Lower leg skin (tissue), 4 donors: Measurements from ENCODE around the gene SYT5. TPM values are rescaled to one million over a fixed set of nuclear protein-coding genes. Genes with fewer than 3 reads are reported as not detected.
"Not testable (repeated sequence)": the region's sequence is repeated elsewhere in the genome, so short reads cannot be mapped to it uniquely, and the experiment has no call there.

ENCODE experiments used
- DNase-seq, 2 donors: peaks; one replicate each; pipeline ENCODE4 v3.0.0-alpha.2; 2019; ENCODE audit warnings: low spot score in 2 of 2
- H3K4me3 ChIP-seq: fragments of 200-600 bp; sonication (generic); 2 replicates; pipeline ENCODE4 v1.5.1; 2017; ENCODE audit warnings: mild to moderate bottlenecking, low read depth; ENCODE audit not compliant: poor library complexity, severe bottlenecking
- POLR2A ChIP-seq, 2 donors: fragments of 450-650 bp; IDR thresholded peaks; one replicate each; pipeline ENCODE4 v1.6.1; 2016 to 2017; ENCODE audit warnings: antibody characterized with exemption in 2 of 2, mild to moderate bottlenecking in 1 of 2, moderate library complexity in 1 of 2
- WGBS, 2 donors: methylation state at CpG; one replicate each; pipeline ENCODE4 v1.1.5; 2018; 5-methylcytosine and 5-hydroxymethylcytosine counted together
- intact Hi-C: fragments of 100-400 bp; cut with DNase I; formaldehyde crosslinking; loops from one replicate; pipeline ENCODE4 v1.15.0; 2023; ENCODE audit warnings: low total_unique reads
- total RNA-seq, 4 donors: library from RNA; depleted of rRNA; stranded (reverse); fragments of >200 nt; gene quantifications; one replicate each; pipeline ENCODE4 v1.1.0, GENCODE V29; 2016
- TF ChIP-seq, protein P1 (sequence below), 3 donors: fragments of 450-650 bp; IDR thresholded peaks; one replicate each; pipeline ENCODE4 v1.5.1; 2016; ENCODE audit warnings: antibody characterized with exemption in 3 of 3, mild to moderate bottlenecking in 3 of 3, moderate library complexity in 2 of 3

The SYT5 gene
- total RNA-seq, 4 donors from 2014 or later = 0.10 to 0.65 (median 0.26) TPM; not detected in 1

- no peak for TF ChIP-seq POLR2A (IDR thresholded peaks at IDR 0.05)
- TF ChIP-seq, protein P1, sequence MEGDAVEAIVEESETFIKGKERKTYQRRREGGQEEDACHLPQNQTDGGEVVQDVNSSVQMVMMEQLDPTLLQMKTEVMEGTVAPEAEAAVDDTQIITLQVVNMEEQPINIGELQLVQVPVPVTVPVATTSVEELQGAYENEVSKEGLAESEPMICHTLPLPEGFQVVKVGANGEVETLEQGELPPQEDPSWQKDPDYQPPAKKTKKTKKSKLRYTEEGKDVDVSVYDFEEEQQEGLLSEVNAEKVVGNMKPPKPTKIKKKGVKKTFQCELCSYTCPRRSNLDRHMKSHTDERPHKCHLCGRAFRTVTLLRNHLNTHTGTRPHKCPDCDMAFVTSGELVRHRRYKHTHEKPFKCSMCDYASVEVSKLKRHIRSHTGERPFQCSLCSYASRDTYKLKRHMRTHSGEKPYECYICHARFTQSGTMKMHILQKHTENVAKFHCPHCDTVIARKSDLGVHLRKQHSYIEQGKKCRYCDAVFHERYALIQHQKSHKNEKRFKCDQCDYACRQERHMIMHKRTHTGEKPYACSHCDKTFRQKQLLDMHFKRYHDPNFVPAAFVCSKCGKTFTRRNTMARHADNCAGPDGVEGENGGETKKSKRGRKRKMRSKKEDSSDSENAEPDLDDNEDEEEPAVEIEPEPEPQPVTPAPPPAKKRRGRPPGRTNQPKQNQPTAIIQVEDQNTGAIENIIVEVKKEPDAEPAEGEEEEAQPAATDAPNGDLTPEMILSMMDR (IDR thresholded peaks at IDR 0.05) = no peak
- DNase-seq = no peak
Measured at GRCh38 chr19:55209693-55210472, 29.8 kb upstream of the SYT5 start.

DNA sequence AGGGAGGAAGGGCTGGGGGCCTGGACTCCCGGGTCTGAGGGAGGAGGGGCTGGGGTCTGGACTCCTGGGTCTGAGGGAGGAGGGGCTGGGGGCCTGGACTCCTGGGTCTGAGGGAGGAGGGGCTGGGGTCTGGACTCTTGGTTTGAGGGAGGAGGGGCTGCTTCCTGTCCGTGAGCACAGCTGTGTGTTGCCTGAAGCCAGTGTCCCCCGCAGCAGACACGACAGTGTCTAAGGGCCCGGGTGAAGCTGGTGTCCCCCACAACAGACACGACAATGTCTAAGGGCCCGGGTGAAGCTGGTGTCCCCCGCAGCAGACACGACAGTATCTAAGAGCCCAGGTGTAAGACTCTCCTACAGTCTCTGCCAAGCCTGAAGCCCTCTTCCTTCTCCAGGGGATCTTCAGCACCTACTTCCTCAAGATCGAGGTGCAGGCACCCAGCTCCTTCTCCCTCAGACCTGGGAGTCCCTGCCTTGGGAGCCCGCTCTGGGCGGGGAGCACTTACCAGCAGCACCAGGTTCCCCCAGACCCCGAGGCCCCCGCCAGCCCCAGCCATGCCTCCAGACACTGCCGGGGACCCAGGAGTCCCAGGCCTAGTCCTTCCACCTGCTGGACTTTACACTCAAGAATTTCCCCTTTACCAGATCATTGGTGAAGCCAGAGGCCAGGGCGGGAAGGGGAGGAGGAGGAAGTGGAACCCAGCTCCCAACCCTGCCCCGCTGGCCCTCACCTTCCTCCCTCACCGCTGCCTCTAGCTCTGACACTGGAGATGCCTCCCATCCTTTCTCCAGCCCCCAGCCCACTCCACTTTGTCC, 29.0 kb upstream of the SYT5 start, which contains the start of gene PTPRH:
Gene PTPRH (minus strand): TSS at position 622 of the 813 bp plus-strand sequence. CDS start 68 bp downstream, at position 554.
- TF ChIP-seq POLR2A (IDR thresholded peaks at IDR 0.05) = no peak
- TF ChIP-seq, protein P1 (IDR thresholded peaks at IDR 0.05) = no peak
- no peak for DNase-seq
- H3K4me3 ChIP-seq = no peak within 1 kb of the TSS
- WGBS, 2 donors = 48 to 67% methylated on average over 9 to 15 of the region's 18 CpGs
- intact Hi-C loops = no loop called here

More at GRCh38 chr19:55209693-55210472, 29.8 kb upstream of the SYT5 start:
- no peak overlapping the region for H3K4me3 ChIP-seq
- 49 to 60% methylated on average over 17 of the region's 17 CpGs for WGBS, 2 donors
- intact Hi-C loops = no loop called here

DNA sequence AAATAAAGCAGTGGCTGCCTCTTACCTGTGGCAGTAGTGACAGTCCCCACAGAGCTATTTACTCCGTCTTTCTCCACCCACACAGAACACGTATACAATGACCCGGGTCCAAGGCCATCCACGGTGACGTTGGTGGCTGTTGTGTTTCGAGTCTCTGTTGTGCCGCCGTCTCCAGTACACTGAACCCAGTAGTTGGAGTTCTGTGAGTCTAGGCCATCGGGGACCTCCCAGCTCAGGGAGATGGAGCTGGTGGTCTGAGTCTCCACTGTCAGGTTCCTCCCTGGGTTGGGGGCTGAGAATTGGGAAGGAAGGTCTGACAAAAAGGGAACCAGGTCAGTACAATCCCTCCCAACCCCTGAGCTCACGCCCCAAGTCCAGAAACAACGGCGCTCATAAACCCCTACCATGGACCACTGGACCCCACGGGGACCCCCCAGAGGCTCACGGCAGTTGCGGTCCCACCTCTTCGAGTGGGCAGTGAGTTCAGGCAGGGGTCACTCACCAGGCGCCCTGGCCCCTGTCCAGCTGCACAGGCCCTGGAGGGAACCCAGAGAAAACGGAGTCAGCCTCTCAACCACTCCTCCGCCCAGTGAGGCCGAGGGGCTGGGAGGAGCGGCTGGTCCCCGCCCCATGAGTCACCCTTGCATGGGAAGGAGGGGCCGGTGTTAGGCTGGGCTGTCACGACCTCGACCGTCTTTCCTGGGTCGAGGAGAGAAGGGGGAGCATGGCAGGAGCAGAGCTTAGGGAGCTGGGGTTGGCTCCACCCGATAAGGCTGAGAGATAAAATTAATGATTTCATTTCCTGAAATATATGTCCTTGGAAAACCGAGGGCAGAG, 26.8 kb upstream of the SYT5 start:
- TF ChIP-seq, protein P1 (IDR thresholded peaks at IDR 0.05) = no peak
- TF ChIP-seq POLR2A (IDR thresholded peaks at IDR 0.05) = no peak
- peak; percentile 72 to 92 for DNase-seq
- no peak overlapping the region for H3K4me3 ChIP-seq

GRCh38 chr19:55202199-55202598, 22.1 kb upstream of the SYT5 start:
- intact Hi-C loops, H3K4me3 ChIP-seq, DNase-seq: not testable (repeated sequence)
- WGBS, 2 donors = 67 to 82% methylated on average over 7 to 10 of the region's 10 CpGs

More for the DNA sequence above, 26.8 kb upstream of the SYT5 start:
- intact Hi-C loops = no loop called here
- WGBS, 2 donors = 27 to 39% methylated on average over 26 to 29 of the region's 29 CpGs

DNA sequence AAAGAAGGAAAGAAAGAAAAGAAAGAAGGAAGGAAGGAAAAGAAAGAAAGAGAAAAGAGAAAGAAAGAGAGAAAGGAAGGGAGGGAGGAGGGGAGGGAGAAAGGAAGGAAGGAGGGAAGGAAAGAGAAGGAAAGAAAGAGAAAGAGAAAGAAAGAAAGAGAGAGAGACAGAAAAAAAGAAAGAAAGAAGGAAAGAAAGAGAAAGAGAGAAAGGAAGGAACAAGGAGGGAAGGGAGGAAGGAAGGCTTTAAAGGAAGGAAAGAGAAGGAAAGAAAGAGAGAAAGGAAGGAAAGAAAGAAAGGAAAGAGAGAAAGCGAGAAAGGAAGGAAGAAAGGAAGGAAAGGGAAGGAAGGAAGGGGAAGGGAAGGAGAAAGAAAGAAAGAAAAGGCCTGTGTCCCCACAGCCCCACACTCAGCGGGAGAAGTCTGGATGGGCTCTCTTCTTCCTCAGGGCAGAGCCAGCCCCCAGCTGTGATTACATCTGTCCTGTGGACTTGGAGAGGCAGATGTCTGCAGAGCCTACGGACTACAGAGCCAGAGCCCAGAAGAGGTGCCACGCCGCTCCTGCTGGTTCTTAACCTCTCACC, 19.6 kb upstream of the SYT5 start:
- H3K4me3 ChIP-seq = no peak overlapping the region
- TF ChIP-seq POLR2A (IDR thresholded peaks at IDR 0.05) = no peak
- TF ChIP-seq, protein P1 (IDR thresholded peaks at IDR 0.05) = no peak
- 72 to 74% methylated on average over 5 of the region's 5 CpGs for WGBS, 2 donors
- DNase-seq = no peak
- intact Hi-C loops = no loop called here
